Osteoblast (primary cell): ENCODE data around the gene SIN3A. TPM values are rescaled to one million over a fixed set of nuclear protein-coding genes. Genes with fewer than 3 reads are reported as not detected.
"Not testable (repeated sequence)": the region's sequence is repeated elsewhere in the genome, so short reads cannot be mapped to it uniquely, and the experiment has no call there.

Source experiments
- DNase-seq: peaks from one replicate; pipeline ENCODE4 v3.0.0; 2011; ENCODE audit warnings: low spot score, mixed read lengths; ENCODE audit not compliant: insufficient read length; ENCODE audit errors: missing footprints
- H2AFZ ChIP-seq: 2 replicates; pipeline ENCODE4 v1.6.0; 2011; ENCODE audit warnings: mild to moderate bottlenecking, low read length
- H3K27ac ChIP-seq: 2 replicates; pipeline ENCODE4 v1.5.1; 2011; ENCODE audit warnings: mild to moderate bottlenecking, low read depth, low read length, moderate library complexity
- H3K27me3 ChIP-seq: 2 replicates; pipeline ENCODE4 v1.6.0; 2012; ENCODE audit warnings: mild to moderate bottlenecking, control low read depth, inconsistent platforms, low read length, moderate library complexity; ENCODE audit not compliant: insufficient read depth
- H3K36me3 ChIP-seq: 2 replicates; pipeline ENCODE4 v1.5.1; 2011; ENCODE audit warnings: mild to moderate bottlenecking, low read length, control low read depth, moderate library complexity; ENCODE audit not compliant: insufficient read depth
- H3K4me1 ChIP-seq: 2 replicates; pipeline ENCODE4 v1.5.1; 2011; ENCODE audit warnings: mild to moderate bottlenecking, low read length, control low read depth, moderate library complexity; ENCODE audit not compliant: insufficient read depth
- H3K4me2 ChIP-seq: 2 replicates; pipeline ENCODE4 v1.6.0; 2011; ENCODE audit warnings: mild to moderate bottlenecking, low read length; ENCODE audit not compliant: insufficient read depth
- H3K4me3 ChIP-seq: fragments of 200-600 bp; sonication (generic); 3 replicates; pipeline ENCODE4 v1.5.1; 2012; ENCODE audit warnings: mild to moderate bottlenecking, low read length, inconsistent platforms; ENCODE audit not compliant: insufficient read depth
- H3K79me2 ChIP-seq: 2 replicates; pipeline ENCODE4 v1.6.0; 2012; ENCODE audit warnings: mild to moderate bottlenecking, low read length, control low read depth, inconsistent platforms; ENCODE audit not compliant: insufficient read depth
- H3K9me3 ChIP-seq: 2 replicates; pipeline ENCODE4 v1.5.1; 2011; ENCODE audit warnings: low read depth, low read length, control low read depth
- H4K20me1 ChIP-seq: 2 replicates; pipeline ENCODE4 v1.6.0; 2012; ENCODE audit warnings: mild to moderate bottlenecking, low read length, control low read depth; ENCODE audit not compliant: insufficient read depth
- CTCF ChIP-seq: IDR thresholded peaks from 2 replicates; pipeline ENCODE4 v1.5.1; 2011; ENCODE audit warnings: mild to moderate bottlenecking, low read depth, low read length, moderate library complexity; ENCODE audit errors: extremely low read depth
- total RNA-seq: library from RNA; depleted of rRNA; stranded (reverse); fragments of >200 nt; gene quantifications from 2 replicates; pipeline ENCODE4 v1.2.3, GENCODE V29; 2012

Gene SIN3A
- total RNA-seq, 1 donor, result 36.2 TPM

GRCh38 chr15:75403892-75404291, 47.6 kb downstream of the SIN3A start:
- Histone ChIP-seq H2AFZ (no peak overlapping the region), H3K9me3 (no peaks in the 10 kb centered on the region), H3K4me3 (no peak overlapping the region), H4K20me1 (peaks cover 7% of the 10 kb centered on the region), H3K4me2 (no peak overlapping the region), H3K79me2 (no peaks in the 10 kb centered on the region), H3K36me3 (peaks cover 74% of the 10 kb centered on the region), H3K27me3 (no peaks in the 10 kb centered on the region), H3K4me1 (no peaks in the 10 kb centered on the region), H3K27ac (no peak overlapping the region)
- no peak for TF ChIP-seq CTCF
- no peak for DNase-seq

- Histone ChIP-seq H3K4me3 (no peak overlapping the region), H3K4me1 (no peaks in the 10 kb centered on the region), H4K20me1 (peaks cover 2% of the 10 kb centered on the region), H3K27me3 (no peaks in the 10 kb centered on the region), H3K9me3 (no peaks in the 10 kb centered on the region), H3K4me2 (no peak overlapping the region), H3K36me3 (peaks cover 74% of the 10 kb centered on the region), H3K79me2 (peaks cover 2% of the 10 kb centered on the region), H3K27ac (no peak overlapping the region), H2AFZ (no peak overlapping the region)
- TF ChIP-seq CTCF, result no peak
- no peak for DNase-seq
Observed at GRCh38 chr15:75397494-75397893, 54.0 kb downstream of the SIN3A start.

GRCh38 chr15:75389791-75390382, 61.6 kb downstream of the SIN3A start:
- no peak for TF ChIP-seq CTCF
- Histone ChIP-seq H3K27me3 (no peaks in the 10 kb centered on the region), H3K27ac (no peak overlapping the region), H3K79me2 (no peaks in the 10 kb centered on the region), H4K20me1 (no peaks in the 10 kb centered on the region), H2AFZ (no peak overlapping the region), H3K9me3 (no peaks in the 10 kb centered on the region), H3K4me2 (no peak overlapping the region), H3K4me1 (no peaks in the 10 kb centered on the region), H3K36me3 (peaks cover 74% of the 10 kb centered on the region), H3K4me3 (no peak overlapping the region)
- DNase-seq, result no peak

GRCh38 chr15:75383986-75384385, 67.5 kb downstream of the SIN3A start:
- not testable (repeated sequence) for H3K27ac ChIP-seq, H3K4me2 ChIP-seq, H3K4me3 ChIP-seq, H3K79me2 ChIP-seq, H3K4me1 ChIP-seq, H2AFZ ChIP-seq, H4K20me1 ChIP-seq, H3K27me3 ChIP-seq, DNase-seq, H3K9me3 ChIP-seq
- peaks cover 80% of the 10 kb centered on the region for H3K36me3 ChIP-seq
